PC-3 (cell line): Measurements from ENCODE around the gene COX6A2. TPM values are rescaled to one million over a fixed set of nuclear protein-coding genes. Genes with fewer than 3 reads are reported as not detected.

Experiments
- ATAC-seq: fragments of 200-7000 bp; cut with Tn5 transposase; 2 replicates; pipeline ENCODE4 v1.9.1; 2020; ENCODE audit warnings: mild to moderate bottlenecking, moderate library complexity
- BruUV-seq: library from RNA; stranded (reverse); fragments of 400-500 nt; replicated peaks from 2 replicates; lab custom pipeline; 2021; lab: Mats Ljungman, UMichigan
- CTCF ChIA-PET: fragments of 300-600 bp; sonication (Branson Sonifier 250); formaldehyde crosslinking; loops from one replicate; lab custom pipeline; 2022; ENCODE audit warnings: antibody characterized with exemption; lab: Charles Lee
- POLR2A ChIA-PET: fragments of 300-600 bp; sonication (Branson Sonifier 250); formaldehyde crosslinking; loops from one replicate; lab custom pipeline; 2022; ENCODE audit warnings: antibody characterized with exemption; ENCODE audit not compliant: unreplicated experiment; lab: Charles Lee
- DNase-seq: peaks from one replicate; pipeline ENCODE4 v3.0.0-alpha.2; 2015
- H2AFZ ChIP-seq: fragments of 300-600 bp; sonication (generic); 2 replicates; pipeline ENCODE4 v1.6.0; 2016; ENCODE audit warnings: antibody characterized with exemption, low read length
- H3F3A ChIP-seq: fragments of 300-600 bp; sonication (generic); one replicate; pipeline ENCODE4 v1.6.0; 2017; ENCODE audit warnings: antibody characterized with exemption, low read length, control low read depth, mild to moderate bottlenecking; ENCODE audit not compliant: unreplicated experiment
- H3K27ac ChIP-seq: fragments of 300-600 bp; sonication (generic); 2 replicates; pipeline ENCODE4 v1.5.1; 2016; ENCODE audit warnings: mild to moderate bottlenecking, low read length
- H3K27me3 ChIP-seq: fragments of 300-600 bp; sonication (generic); 2 replicates; pipeline ENCODE4 v1.6.1; 2016; ENCODE audit warnings: low read length, mixed read lengths
- H3K36me3 ChIP-seq: fragments of 300-600 bp; sonication (generic); 2 replicates; pipeline ENCODE4 v1.6.1; 2016; ENCODE audit warnings: low read depth, mixed run types, low read length, mixed read lengths
- H3K4me1 ChIP-seq: fragments of 300-600 bp; sonication (generic); 2 replicates; pipeline ENCODE4 v1.5.1; 2016; ENCODE audit warnings: low read length; ENCODE audit not compliant: insufficient read depth
- H3K4me2 ChIP-seq: fragments of 300-600 bp; sonication (generic); 2 replicates; pipeline ENCODE4 v1.6.0; 2016; ENCODE audit warnings: low read length
- H3K4me3 ChIP-seq: fragments of 300-600 bp; sonication (generic); 2 replicates; pipeline ENCODE4 v1.5.1; 2016; ENCODE audit warnings: mild to moderate bottlenecking, low read length, mixed read lengths
- H3K79me2 ChIP-seq: fragments of 300-600 bp; sonication (generic); 2 replicates; pipeline ENCODE4 v1.6.1; 2017; ENCODE audit warnings: low read length, mixed read lengths
- H3K9ac ChIP-seq: fragments of 300-600 bp; sonication (generic); 2 replicates; pipeline ENCODE4 v1.6.0; 2016; ENCODE audit warnings: mild to moderate bottlenecking, low read length
- H3K9me2 ChIP-seq: fragments of 300-600 bp; sonication (generic); replicated peaks from 2 replicates; pipeline ENCODE4 v1.6.1; 2016; ENCODE audit warnings: mixed run types, low read length, mixed read lengths
- H3K9me3 ChIP-seq: fragments of 300-600 bp; sonication (generic); 2 replicates; pipeline ENCODE4 v1.6.1; 2016; ENCODE audit warnings: low read length, mixed read lengths
- H4K20me1 ChIP-seq: fragments of 300-600 bp; sonication (generic); 2 replicates; pipeline ENCODE4 v1.6.1; 2016; ENCODE audit warnings: low read length, mixed read lengths
- CTCF ChIP-seq: fragments of 300-600 bp; sonication (generic); conservative IDR thresholded peaks from 2 replicates; pipeline ENCODE4 v1.5.1; 2017; ENCODE audit warnings: antibody characterized with exemption, low read depth, mild to moderate bottlenecking, low read length
- EZH2 ChIP-seq: fragments of 300-600 bp; sonication (generic); IDR thresholded peaks from one replicate; pipeline ENCODE4 v1.6.1; 2017; ENCODE audit warnings: antibody characterized with exemption, mild to moderate bottlenecking, low read length; ENCODE audit not compliant: unreplicated experiment
- EZH2phosphoT487 ChIP-seq: fragments of 300-600 bp; sonication (generic); IDR thresholded peaks from 2 replicates; pipeline ENCODE4 v1.6.1; 2018; ENCODE audit warnings: mild to moderate bottlenecking, antibody characterized with exemption, low read length, borderline replicate concordance
- intact Hi-C: fragments of 100-400 bp; cut with micrococcal nuclease; formaldehyde crosslinking; loops from 2 replicates; pipeline ENCODE4 v1.9.0; 2023
- total RNA-seq: library from RNA; depleted of rRNA; stranded (reverse); fragments of >200 nt; gene quantifications from 2 replicates; pipeline ENCODE4 v1.2.3, GENCODE V29; 2014

COX6A2 gene
- total RNA-seq, 1 experiment from 2014 or later, result not detected

GRCh38 chr16:31404353-31405064 is 23.7 kb downstream of the COX6A2 start:
- intact Hi-C loops, result no loop called here
- BruUV-seq, result no TSS peak
- Histone ChIP-seq H3K79me2 (peaks cover 7% of the 10 kb centered on the region; the same call in 1 of the 2 replicates), H3K27ac (no peak overlapping the region), H4K20me1 (no peaks in the 10 kb centered on the region), H3K36me3 (no peaks in the 10 kb centered on the region), H3F3A (no peaks in the 10 kb centered on the region), H3K27me3 (no peaks in the 10 kb centered on the region), H3K9me3 (no peaks in the 10 kb centered on the region), H3K4me3 (peak overlapping the region; percentile 62), H3K4me1 (no peaks in the 10 kb centered on the region; the same call in 1 of the 2 replicates), H3K9me2 (no peaks in the 10 kb centered on the region), H3K4me2 (peak overlapping the region; percentile 63), H2AFZ (no peak overlapping the region), H3K9ac (peak overlapping the region; percentile 69)
- peak; percentile 45 for DNase-seq
- ChIA-PET CTCF (no interaction called here), POLR2A (no interaction called here)
- ATAC-seq, result no peak
- TF ChIP-seq EZH2phosphoT487 (no peak), EZH2 (no peak), CTCF (no peak)

- peak overlapping the region; percentile 69 for H3K9ac ChIP-seq
- peaks cover 7% of the 10 kb centered on the region; the same call in 1 of the 2 replicates for H3K79me2 ChIP-seq
- no peaks in the 10 kb centered on the region for H3K36me3 ChIP-seq
- CTCF ChIA-PET, result no interaction called here
- H4K20me1 ChIP-seq, result no peaks in the 10 kb centered on the region
- peak overlapping the region; percentile 62 for H3K4me3 ChIP-seq
- BruUV-seq, result no TSS peak
- TF ChIP-seq CTCF (no peak), EZH2 (no peak), EZH2phosphoT487 (no peak)
- ATAC-seq (no peak), DNase-seq (no peak)
- no peaks in the 10 kb centered on the region for H3K9me2 ChIP-seq
- peak overlapping the region; percentile 63 for H3K4me2 ChIP-seq
- no peak overlapping the region for H3K27ac ChIP-seq
- no peaks in the 10 kb centered on the region for H3K9me3 ChIP-seq
- no peaks in the 10 kb centered on the region for H3F3A ChIP-seq
- H2AFZ ChIP-seq, result no peak overlapping the region
- intact Hi-C loops, result no loop called here
- POLR2A ChIA-PET, result no interaction called here
- H3K27me3 ChIP-seq, result no peaks in the 10 kb centered on the region
- H3K4me1 ChIP-seq, result no peaks in the 10 kb centered on the region; the same call in 1 of the 2 replicates
Observed at GRCh38 chr16:31403590-31404352, 24.4 kb downstream of the COX6A2 start.

GRCh38 chr16:31402687-31403086 is 25.5 kb downstream of the COX6A2 start:
- Histone ChIP-seq H3K36me3 (no peaks in the 10 kb centered on the region), H3F3A (no peaks in the 10 kb centered on the region), H3K9me3 (no peaks in the 10 kb centered on the region), H3K9ac (no peak overlapping the region), H2AFZ (no peak overlapping the region), H4K20me1 (no peaks in the 10 kb centered on the region), H3K9me2 (no peaks in the 10 kb centered on the region), H3K4me2 (no peak overlapping the region), H3K79me2 (peaks cover 7% of the 10 kb centered on the region; the same call in 1 of the 2 replicates), H3K4me3 (no peak overlapping the region), H3K27ac (no peak overlapping the region), H3K4me1 (no peaks in the 10 kb centered on the region; the same call in 1 of the 2 replicates), H3K27me3 (no peaks in the 10 kb centered on the region)
- TF ChIP-seq EZH2 (no peak), CTCF (no peak), EZH2phosphoT487 (no peak)
- POLR2A ChIA-PET, result no interaction called here
- DNase-seq (peak; percentile 43), ATAC-seq (peak; percentile 38; the same call in 1 of the 2 replicates)
- BruUV-seq, result no TSS peak
- CTCF ChIA-PET, result no interaction called here
- intact Hi-C loops, result no loop called here
